NCI-H2196 (cell line): ENCODE measurements around the gene COL27A1.

Experiments
- DNase-seq: peaks from one replicate; lab custom pipeline; 2025; ENCODE audit not compliant: unreplicated experiment; lab: John Stamatoyannopoulos, UW

Gene COL27A1

DNA sequence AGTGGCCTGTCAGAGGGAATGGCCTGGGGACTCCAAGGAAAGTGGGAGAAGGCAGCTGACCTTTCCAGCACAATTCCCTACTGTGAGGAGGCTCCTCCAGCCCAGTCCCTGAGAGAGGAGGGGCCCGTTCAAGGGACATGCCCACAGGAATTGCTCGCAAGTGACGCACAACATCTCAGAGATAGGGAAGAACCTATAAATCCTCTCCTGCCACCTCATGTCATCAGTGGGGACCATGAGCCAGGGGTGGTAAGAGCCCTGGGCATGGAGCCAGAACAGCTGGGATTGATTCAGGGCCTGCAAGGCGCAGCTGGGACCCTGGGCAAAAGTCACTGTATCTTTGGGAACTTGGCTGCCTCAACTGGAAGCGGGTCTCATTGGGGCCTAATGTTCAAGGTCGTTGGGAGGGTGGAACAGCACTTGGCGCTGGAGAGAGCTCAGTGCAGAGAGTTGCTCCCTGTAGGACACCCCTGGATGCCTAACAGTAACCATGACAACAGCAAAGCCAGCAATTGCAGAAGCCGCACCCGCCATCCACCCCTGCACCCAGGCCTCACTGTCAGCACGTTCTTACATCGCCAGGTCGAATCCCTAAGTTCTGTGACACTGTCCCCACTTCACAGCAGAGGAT, 126.3 kb downstream of the COL27A1 start:
- no peak for DNase-seq

DNA sequence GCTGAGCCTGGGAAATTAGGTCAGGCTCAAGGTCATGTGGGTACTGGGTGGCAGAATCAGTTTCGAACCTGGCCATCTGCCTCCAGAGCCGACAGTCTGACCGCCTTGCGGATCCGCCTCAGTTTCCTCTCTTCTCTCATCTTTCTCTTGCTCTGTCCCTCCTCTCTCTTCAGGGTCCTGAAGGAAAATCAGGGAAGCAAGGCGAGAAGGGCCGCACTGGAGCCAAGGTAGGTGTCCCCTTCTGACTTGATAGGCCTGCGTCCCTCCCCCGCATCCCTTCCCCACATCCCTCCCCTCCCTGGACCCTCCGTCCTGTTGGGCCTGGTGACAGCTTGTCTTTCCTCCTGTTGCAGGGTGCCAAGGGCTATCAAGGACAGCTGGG, 126.8 kb downstream of the COL27A1 start:
- DNase-seq, result no peak

DNA sequence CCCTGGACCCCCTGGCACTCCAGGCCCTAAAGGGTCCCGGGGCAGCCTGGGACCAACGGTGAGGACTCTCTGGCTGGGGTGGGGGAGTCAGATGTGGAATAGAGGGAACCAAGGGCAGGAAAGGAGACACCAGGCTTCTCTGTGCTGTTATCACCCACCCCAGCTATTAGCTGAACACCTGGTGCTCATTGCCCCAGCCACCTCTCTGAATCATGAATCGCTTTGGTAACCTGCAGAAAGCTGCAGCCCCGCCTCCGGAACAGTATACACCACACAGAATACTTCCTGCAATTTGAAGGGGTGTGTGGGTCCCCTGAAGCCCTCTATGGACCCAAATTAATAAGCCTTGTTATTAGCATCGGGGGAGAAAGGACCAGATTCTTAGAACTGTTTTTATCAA, 127.2 kb downstream of the COL27A1 start:
- DNase-seq, result no peak

GRCh38 chr9:114282926-114283325, 127.6 kb downstream of the COL27A1 start:
- no peak for DNase-seq

GRCh38 chr9:114283551-114284111, 128.3 kb downstream of the COL27A1 start:
- no peak for DNase-seq

DNA sequence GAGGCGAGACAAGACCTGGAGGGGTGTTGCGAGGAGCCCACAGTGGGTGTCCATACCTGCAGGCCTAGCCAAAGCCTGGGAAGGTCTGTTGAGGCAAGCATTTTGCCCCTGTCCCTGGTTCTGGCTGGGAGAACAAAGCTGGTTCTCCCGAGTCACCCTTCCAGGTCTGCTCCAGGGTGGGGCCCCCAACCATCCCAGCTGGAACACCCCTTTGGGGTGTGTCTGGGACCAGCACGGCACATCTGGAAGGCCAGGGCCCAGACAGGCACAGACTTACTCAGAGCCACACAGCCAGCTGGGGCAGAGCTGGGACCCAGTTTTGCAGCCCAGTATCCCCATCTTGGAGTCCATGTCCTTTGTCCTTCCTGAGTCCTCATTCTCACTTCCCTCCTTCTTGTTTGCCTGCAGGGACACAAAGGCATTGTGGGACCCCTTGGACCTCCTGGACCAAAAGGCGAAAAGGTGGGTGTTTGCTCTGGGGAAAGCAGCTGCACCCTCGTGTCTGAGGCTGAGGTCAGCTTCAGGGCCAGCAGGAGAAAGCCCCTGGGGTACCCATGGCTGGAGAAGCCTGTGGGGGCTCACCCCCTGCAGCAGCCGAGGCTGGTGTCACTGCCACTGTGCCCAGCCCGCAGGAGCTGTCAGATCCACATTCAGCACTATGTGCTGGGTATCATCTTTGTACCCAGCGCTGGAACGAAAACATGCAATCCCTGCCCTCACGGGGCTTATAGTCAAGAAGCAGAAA, 129.2 kb downstream of the COL27A1 start:
- no peak for DNase-seq

- DNase-seq, result no peak
Measured at GRCh38 chr9:114285166-114285867, 130.0 kb downstream of the COL27A1 start.

GRCh38 chr9:114286146-114286679, 130.9 kb downstream of the COL27A1 start:
- no peak for DNase-seq

- no peak for DNase-seq
Measured at GRCh38 chr9:114287001-114287762, 131.8 kb downstream of the COL27A1 start.

- no peak for DNase-seq
Measured at GRCh38 chr9:114287763-114288192, 132.4 kb downstream of the COL27A1 start.

- no peak for DNase-seq
Measured at GRCh38 chr9:114288193-114289091, 133.1 kb downstream of the COL27A1 start.

DNA sequence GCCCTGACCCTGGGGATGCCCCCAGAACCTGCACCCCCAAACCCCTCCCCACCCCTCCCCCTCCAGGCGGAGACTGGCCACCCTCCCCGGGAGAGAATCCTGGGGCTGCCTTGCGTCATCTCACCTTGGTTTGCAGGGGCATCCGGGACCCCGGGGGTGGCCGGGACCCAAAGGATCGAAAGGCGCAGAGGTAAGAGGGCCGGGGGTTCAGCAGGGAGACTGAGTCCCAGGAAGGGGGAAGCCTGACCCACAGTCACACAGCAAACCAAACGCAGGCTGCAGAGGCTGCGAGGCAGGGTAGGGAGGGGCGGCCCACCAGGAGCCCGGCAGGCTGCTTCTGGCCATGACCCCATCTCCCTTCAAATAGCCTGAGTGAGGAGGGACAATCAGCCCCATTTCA, 133.8 kb downstream of the COL27A1 start:
- DNase-seq, result no peak

DNA sequence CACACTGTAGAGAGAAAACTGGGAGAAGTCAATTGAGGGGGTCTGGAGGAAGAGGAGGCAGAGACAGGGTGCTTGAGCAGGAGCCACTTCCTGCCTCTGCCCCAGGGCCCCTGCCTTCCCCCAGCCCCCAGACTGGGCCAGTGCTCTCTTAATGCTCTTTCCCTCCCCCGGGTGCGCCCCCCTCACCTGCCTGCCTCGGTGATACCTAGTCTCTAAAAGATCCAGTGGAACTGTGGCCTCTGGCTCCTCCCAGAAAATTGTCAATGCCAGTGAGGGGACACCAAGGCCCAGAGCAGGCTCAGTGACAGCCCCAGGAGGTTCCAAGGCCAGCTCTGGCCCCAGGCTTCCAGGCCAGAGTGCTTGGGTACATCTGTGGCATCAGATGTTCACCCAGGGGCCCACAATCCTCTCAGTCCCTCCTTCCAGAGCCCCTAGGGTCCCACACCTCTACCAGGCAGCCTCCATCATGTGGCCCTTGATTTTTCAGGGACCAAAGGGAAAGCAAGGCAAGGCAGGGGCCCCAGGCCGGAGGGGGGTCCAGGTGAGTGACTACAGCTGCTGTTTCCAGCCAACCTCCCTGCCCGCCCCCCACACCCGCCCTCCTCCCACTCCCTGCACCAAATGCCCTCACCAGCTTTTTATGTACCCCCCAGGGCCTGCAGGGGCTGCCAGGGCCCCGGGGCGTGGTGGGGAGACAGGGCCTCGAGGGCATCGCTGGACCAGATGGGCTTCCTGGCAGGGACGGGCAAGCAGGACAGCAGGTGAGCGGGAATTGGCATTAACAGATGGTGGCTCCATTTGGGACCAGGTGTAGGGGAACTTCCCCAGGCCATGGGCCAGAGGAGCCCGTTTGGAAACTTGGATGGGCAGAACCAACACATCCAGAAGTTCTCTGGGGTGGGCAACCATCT, 134.5 kb downstream of the COL27A1 start:
- no peak for DNase-seq

- DNase-seq, result no peak
Measured at GRCh38 chr9:114290561-114290986, 135.2 kb downstream of the COL27A1 start.

- peak; percentile 63 for DNase-seq
Measured at GRCh38 chr9:114291064-114291474, 135.7 kb downstream of the COL27A1 start.

GRCh38 chr9:114291886-114292590, 136.7 kb downstream of the COL27A1 start:
- no peak for DNase-seq

DNA sequence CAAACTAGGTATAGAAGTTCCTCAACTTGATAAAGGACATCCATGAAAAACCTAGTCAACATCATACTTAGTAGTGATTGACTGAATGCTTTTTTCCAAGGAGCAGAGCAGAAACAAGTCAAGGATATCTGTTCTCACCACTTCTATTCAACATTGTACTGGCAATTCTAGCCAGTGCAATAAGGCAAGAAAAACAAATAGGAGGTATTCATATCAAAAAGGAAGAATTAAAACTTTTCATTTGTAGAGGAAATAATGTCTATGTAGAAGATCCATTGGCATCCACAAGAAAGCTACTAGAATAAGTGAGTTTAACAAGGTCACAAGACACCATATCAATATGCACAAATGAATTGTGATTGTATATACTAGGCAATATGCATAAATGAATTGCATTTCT, 139.3 kb downstream of the COL27A1 start:
- no peak for DNase-seq

GRCh38 chr9:114296338-114296737, 141.0 kb downstream of the COL27A1 start:
- no peak for DNase-seq
